Fibroblast of lung (primary cell): ENCODE data around the gene ELOA.

ENCODE experiments used
- EZH2 ChIP-seq: IDR thresholded peaks from 2 replicates; pipeline ENCODE4 v1.5.1; 2012; ENCODE audit warnings: low read length, control low read depth, mild to moderate bottlenecking; ENCODE audit errors: missing control alignments
- TF ChIP-seq, protein P1 (sequence below), 2 donors: IDR thresholded peaks in 1 of 2; conservative IDR thresholded peaks in 1 of 2; 1 replicate in 1 of 2; 2 replicates in 1 of 2; pipeline ENCODE4 v1.5.1; 2011 to 2012; ENCODE audit warnings: low read length in 2 of 2, control low read depth in 1 of 2, inconsistent platforms in 1 of 2, low read depth in 1 of 2, mild to moderate bottlenecking in 1 of 2

DNA sequence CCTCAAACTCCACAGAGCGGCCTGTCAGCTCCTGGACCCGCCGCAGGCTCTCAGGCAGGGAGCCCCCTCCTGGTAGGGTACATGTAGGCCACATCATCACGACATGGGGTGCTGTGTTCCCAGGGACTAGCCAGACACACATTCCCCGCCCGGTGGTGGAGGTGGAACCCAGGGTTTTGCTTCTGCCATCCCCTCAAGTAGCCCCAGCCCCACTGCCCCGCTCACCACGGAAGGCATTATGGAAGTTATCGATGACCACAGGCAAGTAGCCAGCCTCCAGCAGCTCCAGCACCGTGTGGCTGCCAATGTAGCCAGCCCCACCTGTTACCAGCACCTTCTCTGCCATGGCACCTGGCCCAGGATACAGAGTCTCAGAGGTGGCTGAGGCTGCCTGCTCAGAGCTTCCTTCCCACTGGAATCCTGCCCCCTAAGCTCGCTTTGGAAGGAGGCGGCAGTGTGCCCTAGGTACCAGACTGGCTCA, 55.4 kb downstream of the ELOA start:
- TF ChIP-seq, protein P1, sequence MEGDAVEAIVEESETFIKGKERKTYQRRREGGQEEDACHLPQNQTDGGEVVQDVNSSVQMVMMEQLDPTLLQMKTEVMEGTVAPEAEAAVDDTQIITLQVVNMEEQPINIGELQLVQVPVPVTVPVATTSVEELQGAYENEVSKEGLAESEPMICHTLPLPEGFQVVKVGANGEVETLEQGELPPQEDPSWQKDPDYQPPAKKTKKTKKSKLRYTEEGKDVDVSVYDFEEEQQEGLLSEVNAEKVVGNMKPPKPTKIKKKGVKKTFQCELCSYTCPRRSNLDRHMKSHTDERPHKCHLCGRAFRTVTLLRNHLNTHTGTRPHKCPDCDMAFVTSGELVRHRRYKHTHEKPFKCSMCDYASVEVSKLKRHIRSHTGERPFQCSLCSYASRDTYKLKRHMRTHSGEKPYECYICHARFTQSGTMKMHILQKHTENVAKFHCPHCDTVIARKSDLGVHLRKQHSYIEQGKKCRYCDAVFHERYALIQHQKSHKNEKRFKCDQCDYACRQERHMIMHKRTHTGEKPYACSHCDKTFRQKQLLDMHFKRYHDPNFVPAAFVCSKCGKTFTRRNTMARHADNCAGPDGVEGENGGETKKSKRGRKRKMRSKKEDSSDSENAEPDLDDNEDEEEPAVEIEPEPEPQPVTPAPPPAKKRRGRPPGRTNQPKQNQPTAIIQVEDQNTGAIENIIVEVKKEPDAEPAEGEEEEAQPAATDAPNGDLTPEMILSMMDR (conservative IDR thresholded peaks at IDR 0.05 in 1 of 2, IDR thresholded peaks at IDR 0.05 in 1 of 2; ENCODE audit: low read depth in 1 of 2, low read length in 2 of 2) = no peak
- TF ChIP-seq EZH2 = no peak
